Stimulated activated CD4-positive, alpha-beta T cell treated with anti-CD3 and anti-CD28 coated beads, Interleukin-4, amount 100 ng/mL, for 48 hours (primary cell): ENCODE data around the gene AKIRIN1.
A peak's percentile ranks its signal among the peaks of the same experiment; 100 is the strongest.
"Not testable (repeated sequence)": the region's sequence is repeated elsewhere in the genome, so short reads cannot be mapped to it uniquely, and the experiment has no call there.

Source experiments
- DNase-seq, 2 donors: peaks; one replicate each; pipeline ENCODE4 v3.0.0-alpha.2; 2020; ENCODE audit warnings: low read depth in 2 of 2

Gene AKIRIN1

GRCh38 chr1:38990738-38991637 lies at the start of gene AKIRIN1:
Gene AKIRIN1, plus strand, starts transcription at chr1:38991276. Its CDS starts 105 bp downstream, at chr1:38991381.
- peak; percentile 97 for DNase-seq

- no peak for DNase-seq
Observed at GRCh38 chr1:38941527-38942019, 49.5 kb upstream of the AKIRIN1 start, which contains the start of gene RHBDL2. Gene RHBDL2, minus strand, starts transcription at chr1:38941830. Its CDS starts 22,618 bp downstream, at chr1:38919212.

- DNase-seq, result no peak
Observed at GRCh38 chr1:38942664-38943428, 48.2 kb upstream of the AKIRIN1 start.

GRCh38 chr1:38944547-38944946 lies 46.5 kb upstream of the AKIRIN1 start:
- no peak for DNase-seq

GRCh38 chr1:38950553-38950952 lies 40.5 kb upstream of the AKIRIN1 start:
- DNase-seq, result no peak

GRCh38 chr1:38953433-38953860 lies 37.6 kb upstream of the AKIRIN1 start:
- DNase-seq, result no peak

GRCh38 chr1:38958967-38959366 lies 32.1 kb upstream of the AKIRIN1 start:
- no peak for DNase-seq

GRCh38 chr1:38962113-38962512 lies 29.0 kb upstream of the AKIRIN1 start:
- no peak for DNase-seq

GRCh38 chr1:38962560-38962959 lies 28.5 kb upstream of the AKIRIN1 start:
- DNase-seq, result no peak

- DNase-seq, result no peak
Observed at GRCh38 chr1:38964140-38964548, 26.9 kb upstream of the AKIRIN1 start.

- not testable (repeated sequence) for DNase-seq
Observed at GRCh38 chr1:38973145-38973544, 17.9 kb upstream of the AKIRIN1 start.

- DNase-seq, result no peak
Observed at GRCh38 chr1:38973659-38974437, 17.2 kb upstream of the AKIRIN1 start.

GRCh38 chr1:38977399-38978244 lies 13.5 kb upstream of the AKIRIN1 start:
- peak in 1 of 2 donors; percentile 10 for DNase-seq

- peak in 1 of 2 donors; percentile 22 for DNase-seq
Observed at GRCh38 chr1:38978245-38978542, 12.9 kb upstream of the AKIRIN1 start.

GRCh38 chr1:38979380-38979779 lies 11.7 kb upstream of the AKIRIN1 start:
- DNase-seq, result not testable (repeated sequence)

GRCh38 chr1:38989979-38990378 lies 1.1 kb upstream of the AKIRIN1 start:
- no peak for DNase-seq

GRCh38 chr1:38990386-38990737 lies 714 bp upstream of the AKIRIN1 start:
- DNase-seq, result no peak

GRCh38 chr1:38991638-38992411 lies 749 bp downstream of the AKIRIN1 start:
- no peak for DNase-seq

GRCh38 chr1:38992412-38993111 lies 1.5 kb downstream of the AKIRIN1 start:
- no peak for DNase-seq
